Hematopoietic multipotent progenitor cell (in vitro differentiated cells): Measurements from ENCODE around the gene YJU2. TPM values are rescaled to one million over a fixed set of nuclear protein-coding genes. Genes with fewer than 3 reads are reported as not detected.

Experiments used
- total RNA-seq: library from RNA; depleted of rRNA; stranded (reverse); fragments of >200 nt; gene quantifications from one replicate; pipeline ENCODE4 v1.2.3, GENCODE V29; 2012

YJU2 gene
- total RNA-seq, 1 donor: 48.5 TPM

Other genes starting within 250 kb of the YJU2 start
- 21.8 TPM for gene PIAS4, start 239.3 kb upstream of the YJU2 start, total RNA-seq
- 31.2 TPM for gene ZBTB7A, start 180.2 kb upstream of the YJU2 start, total RNA-seq
- 136 TPM for gene MAP2K2, start 123.0 kb upstream of the YJU2 start, total RNA-seq
- gene CREB3L3, start 93.4 kb upstream of the YJU2 start, total RNA-seq: under 0.01 TPM
- 15.3 TPM for gene SIRT6, start 64.5 kb upstream of the YJU2 start, total RNA-seq
- gene ANKRD24, start 64.4 kb upstream of the YJU2 start, total RNA-seq: 0.27 TPM
- 0.27 TPM for gene EBI3, start 17.6 kb upstream of the YJU2 start, total RNA-seq
- gene SHD, start 32.2 kb downstream of the YJU2 start, total RNA-seq: 2.4 TPM
- 36.1 TPM for gene TMIGD2, start 55.3 kb downstream of the YJU2 start, total RNA-seq
- gene FSD1, start 57.5 kb downstream of the YJU2 start, total RNA-seq: 4.6 TPM
- 3.8 TPM for gene STAP2, start 91.7 kb downstream of the YJU2 start, total RNA-seq
- 22.4 TPM for gene MPND, start 96.5 kb downstream of the YJU2 start, total RNA-seq
- 25.9 TPM for gene SH3GL1, start 153.5 kb downstream of the YJU2 start, total RNA-seq
- gene CHAF1A, start 155.6 kb downstream of the YJU2 start, total RNA-seq: 35.3 TPM
- 69.7 TPM for gene UBXN6, start 210.7 kb downstream of the YJU2 start, total RNA-seq
- 30.2 TPM for gene HDGFL2, start 225.2 kb downstream of the YJU2 start, total RNA-seq